H1 (cell line): ENCODE measurements around the gene CCDC196. TPM values are rescaled to one million over a fixed set of nuclear protein-coding genes. Genes with fewer than 3 reads are reported as not detected.

ENCODE experiments used
- BRCA1 ChIP-seq: IDR thresholded peaks from 2 replicates; pipeline ENCODE4 v1.6.1; 2012; ENCODE audit warnings: low read depth, low read length, improper control_type of control experiment
- CHD2 ChIP-seq: IDR thresholded peaks from 2 replicates; pipeline ENCODE4 v1.6.1; 2012; ENCODE audit warnings: low read length, improper control_type of control experiment
- EZH2 ChIP-seq: fragments of 200-600 bp; sonication (generic); IDR thresholded peaks from 2 replicates; pipeline ENCODE4 v1.7.1; 2012; ENCODE audit warnings: low read depth, mild to moderate bottlenecking, moderate library complexity, low read length, inconsistent platforms; ENCODE audit not compliant: severe bottlenecking
- MAX ChIP-seq: IDR thresholded peaks from 2 replicates; pipeline ENCODE4 v1.6.1; 2012; ENCODE audit warnings: inconsistent platforms
- RBBP5 ChIP-seq: IDR thresholded peaks from 2 replicates; pipeline ENCODE4 v1.7.1; 2012; ENCODE audit warnings: low read depth, mild to moderate bottlenecking, inconsistent platforms, low read length, moderate library complexity, borderline replicate concordance
- SP1 ChIP-seq: IDR thresholded peaks from 2 replicates; pipeline ENCODE4 v1.6.1; 2011; ENCODE audit warnings: low read depth, low read length
- TBP ChIP-seq: IDR thresholded peaks from 2 replicates; pipeline ENCODE4 v1.6.1; 2011; ENCODE audit warnings: low read depth, low read length, improper control_type of control experiment
- TCF12 ChIP-seq: IDR thresholded peaks from 2 replicates; pipeline ENCODE4 v1.6.1; 2011; ENCODE audit warnings: low read depth, mild to moderate bottlenecking, low read length
- polyA plus RNA-seq, 7 experiments: library from polyadenylated mRNA; depleted of rRNA in 3 of 7; stranded (reverse) in 5 of 7; unstranded in 2 of 7; fragments of >200 nt in 5 of 7; fragments of 200-250 nt in 2 of 7; gene quantifications; 1 replicate in 5 of 7; 2 replicates in 1 of 7; 4 replicates in 1 of 7; pipeline versions ENCODE4 v1.2.1 to v1.2.3, GENCODE V29; 2011 to 2013; ENCODE audit warnings: missing spikeins in 2 of 7, mixed read lengths in 2 of 7
- total RNA-seq: library from RNA; stranded (reverse); fragmentation: NEBNext Ultra II Directional; extraction: Animal tissue kit (Norgen Biotek cat#: 25700); gene quantifications from 2 replicates; pipeline ENCODE4 v1.2.1, GENCODE V29; 2021
- TF ChIP-seq, protein P1 (sequence below): fragments of 300-600 bp; sonication (generic); IDR thresholded peaks from 2 replicates; pipeline ENCODE4 v1.7.1; 2012; ENCODE audit warnings: low read length, moderate library complexity, mild to moderate bottlenecking, inconsistent platforms; ENCODE audit not compliant: insufficient replicate concordance

The CCDC196 gene
- total and polyA plus RNA-seq, 2 of the 8 experiments (the other 6 are each of a cell fraction or from before 2014, with no cell fraction given) = not detected

DNA sequence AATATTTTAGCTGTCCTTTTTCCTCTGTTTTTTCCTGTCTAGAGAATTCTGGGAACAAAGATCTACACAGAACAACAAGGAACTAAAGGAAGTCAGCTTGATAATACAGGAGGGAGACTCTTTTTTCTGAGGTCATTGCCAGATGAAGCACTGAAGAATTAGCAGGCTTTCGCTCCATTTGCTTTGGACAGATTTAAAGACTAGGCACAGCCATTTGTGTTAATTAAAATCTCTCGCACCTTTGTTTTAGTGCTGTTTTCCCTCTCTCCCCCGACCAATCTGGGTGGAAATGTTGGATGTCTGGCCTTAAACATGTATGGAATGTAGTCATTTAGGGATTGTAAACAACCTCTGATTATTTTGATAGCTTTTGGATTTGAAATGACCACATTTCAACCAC lies 12.1 kb downstream of the CCDC196 start (continued):
- TF ChIP-seq, protein P1, sequence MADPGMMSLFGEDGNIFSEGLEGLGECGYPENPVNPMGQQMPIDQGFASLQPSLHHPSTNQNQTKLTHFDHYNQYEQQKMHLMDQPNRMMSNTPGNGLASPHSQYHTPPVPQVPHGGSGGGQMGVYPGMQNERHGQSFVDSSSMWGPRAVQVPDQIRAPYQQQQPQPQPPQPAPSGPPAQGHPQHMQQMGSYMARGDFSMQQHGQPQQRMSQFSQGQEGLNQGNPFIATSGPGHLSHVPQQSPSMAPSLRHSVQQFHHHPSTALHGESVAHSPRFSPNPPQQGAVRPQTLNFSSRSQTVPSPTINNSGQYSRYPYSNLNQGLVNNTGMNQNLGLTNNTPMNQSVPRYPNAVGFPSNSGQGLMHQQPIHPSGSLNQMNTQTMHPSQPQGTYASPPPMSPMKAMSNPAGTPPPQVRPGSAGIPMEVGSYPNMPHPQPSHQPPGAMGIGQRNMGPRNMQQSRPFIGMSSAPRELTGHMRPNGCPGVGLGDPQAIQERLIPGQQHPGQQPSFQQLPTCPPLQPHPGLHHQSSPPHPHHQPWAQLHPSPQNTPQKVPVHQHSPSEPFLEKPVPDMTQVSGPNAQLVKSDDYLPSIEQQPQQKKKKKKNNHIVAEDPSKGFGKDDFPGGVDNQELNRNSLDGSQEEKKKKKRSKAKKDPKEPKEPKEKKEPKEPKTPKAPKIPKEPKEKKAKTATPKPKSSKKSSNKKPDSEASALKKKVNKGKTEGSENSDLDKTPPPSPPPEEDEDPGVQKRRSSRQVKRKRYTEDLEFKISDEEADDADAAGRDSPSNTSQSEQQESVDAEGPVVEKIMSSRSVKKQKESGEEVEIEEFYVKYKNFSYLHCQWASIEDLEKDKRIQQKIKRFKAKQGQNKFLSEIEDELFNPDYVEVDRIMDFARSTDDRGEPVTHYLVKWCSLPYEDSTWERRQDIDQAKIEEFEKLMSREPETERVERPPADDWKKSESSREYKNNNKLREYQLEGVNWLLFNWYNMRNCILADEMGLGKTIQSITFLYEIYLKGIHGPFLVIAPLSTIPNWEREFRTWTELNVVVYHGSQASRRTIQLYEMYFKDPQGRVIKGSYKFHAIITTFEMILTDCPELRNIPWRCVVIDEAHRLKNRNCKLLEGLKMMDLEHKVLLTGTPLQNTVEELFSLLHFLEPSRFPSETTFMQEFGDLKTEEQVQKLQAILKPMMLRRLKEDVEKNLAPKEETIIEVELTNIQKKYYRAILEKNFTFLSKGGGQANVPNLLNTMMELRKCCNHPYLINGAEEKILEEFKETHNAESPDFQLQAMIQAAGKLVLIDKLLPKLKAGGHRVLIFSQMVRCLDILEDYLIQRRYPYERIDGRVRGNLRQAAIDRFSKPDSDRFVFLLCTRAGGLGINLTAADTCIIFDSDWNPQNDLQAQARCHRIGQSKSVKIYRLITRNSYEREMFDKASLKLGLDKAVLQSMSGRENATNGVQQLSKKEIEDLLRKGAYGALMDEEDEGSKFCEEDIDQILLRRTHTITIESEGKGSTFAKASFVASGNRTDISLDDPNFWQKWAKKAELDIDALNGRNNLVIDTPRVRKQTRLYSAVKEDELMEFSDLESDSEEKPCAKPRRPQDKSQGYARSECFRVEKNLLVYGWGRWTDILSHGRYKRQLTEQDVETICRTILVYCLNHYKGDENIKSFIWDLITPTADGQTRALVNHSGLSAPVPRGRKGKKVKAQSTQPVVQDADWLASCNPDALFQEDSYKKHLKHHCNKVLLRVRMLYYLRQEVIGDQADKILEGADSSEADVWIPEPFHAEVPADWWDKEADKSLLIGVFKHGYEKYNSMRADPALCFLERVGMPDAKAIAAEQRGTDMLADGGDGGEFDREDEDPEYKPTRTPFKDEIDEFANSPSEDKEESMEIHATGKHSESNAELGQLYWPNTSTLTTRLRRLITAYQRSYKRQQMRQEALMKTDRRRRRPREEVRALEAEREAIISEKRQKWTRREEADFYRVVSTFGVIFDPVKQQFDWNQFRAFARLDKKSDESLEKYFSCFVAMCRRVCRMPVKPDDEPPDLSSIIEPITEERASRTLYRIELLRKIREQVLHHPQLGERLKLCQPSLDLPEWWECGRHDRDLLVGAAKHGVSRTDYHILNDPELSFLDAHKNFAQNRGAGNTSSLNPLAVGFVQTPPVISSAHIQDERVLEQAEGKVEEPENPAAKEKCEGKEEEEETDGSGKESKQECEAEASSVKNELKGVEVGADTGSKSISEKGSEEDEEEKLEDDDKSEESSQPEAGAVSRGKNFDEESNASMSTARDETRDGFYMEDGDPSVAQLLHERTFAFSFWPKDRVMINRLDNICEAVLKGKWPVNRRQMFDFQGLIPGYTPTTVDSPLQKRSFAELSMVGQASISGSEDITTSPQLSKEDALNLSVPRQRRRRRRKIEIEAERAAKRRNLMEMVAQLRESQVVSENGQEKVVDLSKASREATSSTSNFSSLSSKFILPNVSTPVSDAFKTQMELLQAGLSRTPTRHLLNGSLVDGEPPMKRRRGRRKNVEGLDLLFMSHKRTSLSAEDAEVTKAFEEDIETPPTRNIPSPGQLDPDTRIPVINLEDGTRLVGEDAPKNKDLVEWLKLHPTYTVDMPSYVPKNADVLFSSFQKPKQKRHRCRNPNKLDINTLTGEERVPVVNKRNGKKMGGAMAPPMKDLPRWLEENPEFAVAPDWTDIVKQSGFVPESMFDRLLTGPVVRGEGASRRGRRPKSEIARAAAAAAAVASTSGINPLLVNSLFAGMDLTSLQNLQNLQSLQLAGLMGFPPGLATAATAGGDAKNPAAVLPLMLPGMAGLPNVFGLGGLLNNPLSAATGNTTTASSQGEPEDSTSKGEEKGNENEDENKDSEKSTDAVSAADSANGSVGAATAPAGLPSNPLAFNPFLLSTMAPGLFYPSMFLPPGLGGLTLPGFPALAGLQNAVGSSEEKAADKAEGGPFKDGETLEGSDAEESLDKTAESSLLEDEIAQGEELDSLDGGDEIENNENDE = no peak
- TF ChIP-seq TCF12 = no peak
- no peak for TF ChIP-seq CHD2
- TF ChIP-seq BRCA1 = no peak
- no peak for TF ChIP-seq TBP
- no peak for TF ChIP-seq RBBP5
- TF ChIP-seq MAX = no peak
- TF ChIP-seq SP1 = no peak
- no peak for TF ChIP-seq EZH2
